NOMO-1 treated with dmso at 0.1 percent for 144 hours (cell line): ENCODE results near the gene TP53TG3E.
"Not testable (repeated sequence)": the region's sequence is repeated elsewhere in the genome, so short reads cannot be mapped to it uniquely, and the experiment has no call there.

ENCODE experiments used
- DNase-seq: peaks from one replicate; lab custom pipeline; 2025; ENCODE audit not compliant: unreplicated experiment; lab: John Stamatoyannopoulos, UW

Gene TP53TG3E, protein sequence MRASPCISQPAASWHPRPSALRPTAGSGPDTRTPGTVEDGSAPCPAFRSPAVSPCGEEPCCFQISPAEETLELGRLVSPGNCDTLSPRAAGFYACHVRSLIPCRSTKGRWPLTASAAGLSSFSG

DNA sequence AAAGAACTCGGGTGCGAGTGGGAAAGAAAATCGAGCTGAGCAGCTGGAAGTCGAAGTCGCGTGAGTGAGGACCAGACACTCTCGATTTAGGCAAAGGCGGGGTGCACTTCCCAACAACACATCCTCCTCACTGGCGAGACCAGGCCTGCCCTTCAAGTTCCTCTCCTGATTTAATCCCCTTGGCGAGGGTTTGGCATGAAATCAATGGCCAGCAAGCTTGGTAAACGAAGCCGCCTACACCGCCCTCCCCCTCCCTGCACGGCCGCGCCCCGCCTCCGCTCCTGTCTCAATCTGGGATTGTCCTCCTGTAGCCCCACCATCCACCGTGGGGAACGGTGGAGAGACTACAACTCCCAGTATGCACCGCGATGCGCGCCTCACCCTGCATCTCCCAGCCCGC is at the start of gene TP53TG3E:
TSS of gene TP53TG3E (plus strand) at position 301 of the 400 bp plus-strand sequence. CDS start at position 369, 68 bp downstream.
- not testable (repeated sequence) for DNase-seq

DNA sequence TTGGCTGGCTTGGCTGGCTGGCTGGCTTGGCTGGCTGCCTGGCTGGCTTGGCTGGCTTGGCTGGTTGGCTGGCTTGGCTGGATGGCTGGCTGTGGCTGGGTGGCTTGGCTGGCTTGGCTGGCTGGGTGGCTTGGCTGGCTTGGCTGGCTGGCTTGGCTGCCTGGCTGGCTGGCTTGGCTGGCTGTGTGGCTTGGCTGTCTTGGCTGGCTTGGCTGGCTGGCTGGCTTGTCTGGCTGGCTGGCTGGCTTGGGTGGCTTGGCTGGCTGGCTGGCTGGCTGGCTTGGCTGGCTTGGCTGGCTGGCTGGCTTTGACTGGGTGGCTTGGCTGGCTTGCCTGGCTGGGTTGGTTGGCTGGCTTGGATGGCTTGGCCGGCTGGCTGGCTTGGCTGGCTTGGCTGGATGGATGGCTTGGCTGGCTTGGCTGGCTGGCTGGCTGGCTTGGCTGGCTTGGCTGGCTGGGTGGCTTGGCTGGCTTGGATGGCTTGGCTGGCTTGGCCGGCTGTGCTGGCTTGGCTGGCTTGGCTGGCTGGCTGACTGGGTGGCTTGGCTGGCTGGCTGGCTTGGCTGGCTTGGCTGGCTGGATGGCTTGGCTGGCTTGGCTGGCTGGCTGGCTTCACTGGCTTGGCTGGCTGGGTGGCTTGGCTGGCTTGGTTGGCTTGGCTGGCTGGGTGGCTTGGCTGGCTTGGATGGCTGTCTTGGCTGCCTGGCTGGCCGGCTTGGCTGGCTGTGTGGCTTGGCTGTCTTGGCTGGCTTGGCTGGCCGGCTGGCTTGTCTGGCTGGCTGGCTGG is 32.3 kb downstream of the TP53TG3E start:
- not testable (repeated sequence) for DNase-seq

DNA sequence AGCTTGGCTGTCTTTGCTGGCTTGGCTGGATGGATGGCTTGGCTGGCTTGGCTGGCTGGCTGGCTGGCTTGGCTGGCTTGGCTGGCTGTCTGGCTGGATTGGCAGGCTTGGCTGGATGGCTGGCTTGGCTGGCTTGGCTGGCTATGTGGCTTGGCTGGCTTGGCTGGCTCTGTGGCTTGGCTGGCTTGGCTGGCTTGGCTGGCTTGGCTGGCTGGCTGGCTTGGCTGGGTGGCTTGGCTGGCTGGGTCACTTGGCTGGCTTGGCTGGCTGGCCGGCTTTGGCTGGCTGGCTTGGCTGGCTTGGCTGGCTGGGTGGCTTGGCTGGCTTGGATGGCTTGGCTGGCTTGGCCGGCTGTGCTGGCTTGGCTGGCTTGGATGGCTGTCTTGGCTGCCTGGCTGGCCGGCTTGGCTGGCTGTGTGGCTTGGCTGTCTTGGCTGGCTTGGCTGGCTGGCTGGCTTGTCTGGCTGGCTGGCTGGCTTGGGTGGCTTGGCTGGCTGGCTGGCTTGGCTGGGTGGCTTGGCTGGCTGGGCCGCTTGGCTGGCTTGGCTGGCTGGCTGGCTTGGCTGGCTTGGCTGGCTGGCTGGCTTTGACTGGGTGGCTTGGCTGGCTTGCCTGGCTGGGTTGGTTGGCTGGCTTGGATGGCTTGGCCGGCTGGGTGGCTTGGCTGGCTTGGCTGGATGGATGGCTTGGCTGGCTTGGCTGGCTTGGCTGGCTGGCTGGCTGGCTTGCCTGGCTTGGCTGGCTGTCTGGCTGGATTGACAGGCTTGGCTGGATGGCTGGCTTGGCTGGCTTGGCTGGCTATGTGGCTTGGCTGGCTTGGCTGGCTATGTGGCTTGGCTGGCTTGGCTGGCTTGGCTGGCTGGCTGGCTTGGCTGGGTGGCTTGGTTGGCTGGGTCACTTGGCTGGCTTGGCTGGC is 33.8 kb downstream of the TP53TG3E start:
- not testable (repeated sequence) for DNase-seq

DNA sequence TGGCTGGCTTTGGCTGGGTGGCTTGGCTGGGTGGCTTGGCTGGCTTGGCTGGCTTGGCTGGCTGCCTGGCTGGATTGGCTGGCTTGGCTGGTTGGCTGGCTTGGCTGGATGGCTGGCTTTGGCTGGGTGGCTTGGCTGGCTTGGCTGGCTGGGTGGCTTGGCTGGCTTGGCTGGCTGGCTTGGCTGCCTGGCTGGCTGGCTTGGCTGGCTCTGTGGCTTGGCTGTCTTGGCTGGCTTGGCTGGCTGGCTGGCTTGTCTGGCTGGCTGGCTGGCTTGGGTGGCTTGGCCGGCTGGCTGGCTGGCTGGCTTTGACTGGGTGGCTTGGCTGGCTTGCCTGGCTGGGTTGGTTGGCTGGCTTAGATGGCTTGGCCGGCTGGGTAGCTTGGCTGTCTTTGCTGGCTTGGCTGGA is 34.4 kb downstream of the TP53TG3E start:
- not testable (repeated sequence) for DNase-seq

DNA sequence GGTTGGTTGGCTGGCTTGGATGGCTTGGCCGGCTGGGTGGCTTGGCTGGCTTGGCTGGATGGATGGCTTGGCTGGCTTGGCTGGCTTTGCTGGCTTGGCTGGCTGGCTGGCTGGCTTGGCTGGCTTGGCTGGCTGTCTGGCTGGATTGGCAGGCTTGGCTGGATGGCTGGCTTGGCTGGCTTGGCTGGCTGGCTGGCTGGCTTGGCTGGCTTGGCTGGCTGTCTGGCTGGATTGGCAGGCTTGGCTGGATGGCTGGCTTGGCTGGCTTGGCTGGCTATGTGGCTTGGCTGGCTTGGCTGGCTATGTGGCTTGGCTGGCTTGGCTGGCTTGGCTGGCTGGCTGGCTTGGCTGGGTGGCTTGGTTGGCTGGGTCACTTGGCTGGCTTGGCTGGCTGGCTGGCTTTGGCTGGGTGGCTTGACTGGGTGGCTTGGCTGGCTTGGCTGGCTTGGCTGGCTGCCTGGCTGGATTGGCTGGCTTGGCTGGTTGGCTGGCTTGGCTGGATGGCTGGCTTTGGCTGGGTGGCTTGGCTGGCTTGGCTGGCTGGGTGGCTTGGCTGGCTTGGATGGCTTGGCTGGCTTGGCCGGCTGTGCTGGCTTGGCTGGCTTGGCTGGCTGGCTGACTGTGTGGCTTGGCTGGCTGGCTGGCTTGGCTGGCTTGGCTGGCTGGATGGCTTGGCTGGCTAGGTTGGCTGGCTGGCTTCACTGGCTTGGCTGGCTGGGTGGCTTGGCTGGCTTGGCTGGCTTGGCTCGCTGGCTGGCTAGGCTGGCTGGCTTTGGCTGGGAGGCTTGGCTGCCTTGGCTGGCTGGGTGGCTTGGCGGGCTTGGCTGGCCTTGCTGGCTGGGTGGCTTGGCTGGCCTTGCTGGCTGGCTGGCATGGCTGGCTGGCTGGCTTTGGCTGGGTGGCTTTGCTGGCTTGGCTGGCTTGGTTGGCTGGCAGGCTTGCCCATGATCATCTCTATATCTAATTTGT is 35.3 kb downstream of the TP53TG3E start:
- not testable (repeated sequence) for DNase-seq
